OCI-LY3 (cell line): ENCODE data around the gene WBP1L.

ENCODE experiments used
- H2AFZ ChIP-seq: fragments of 200-600, 300-600 bp; shearing (Covaris generic); 2 replicates; pipeline ENCODE4 v1.6.0; 2014; ENCODE audit warnings: antibody characterized with exemption, low read depth, low read length
- H3K27ac ChIP-seq: fragments of 200-600, 300-600 bp; sonication (generic); 2 replicates; pipeline ENCODE4 v1.5.1; 2014; ENCODE audit warnings: mild to moderate bottlenecking, low read length, moderate library complexity, mixed read lengths
- H3K27me3 ChIP-seq: fragments of 200-600, 300-600 bp; sonication (generic); 2 replicates; pipeline ENCODE4 v1.6.1; 2014; ENCODE audit warnings: low read depth, low read length, mixed read lengths
- H3K36me3 ChIP-seq: fragments of 200-600, 300-600 bp; sonication (generic); replicated peaks from 2 replicates; pipeline ENCODE3; 2014; ENCODE audit warnings: low read depth, low read length, mixed read lengths
- H3K4me1 ChIP-seq: fragments of 300-600, 200-600 bp; sonication (generic); 2 replicates; pipeline ENCODE4 v1.6.1; 2014; ENCODE audit warnings: low read length, mixed read lengths
- H3K4me2 ChIP-seq: fragments of 200-600, 300-600 bp; sonication (generic); 2 replicates; pipeline ENCODE4 v1.6.1; 2014; ENCODE audit warnings: low read length, mixed read lengths
- H3K4me3 ChIP-seq: fragments of 300-600, 200-600 bp; sonication (generic); 2 replicates; pipeline ENCODE4 v1.5.1; 2014; ENCODE audit warnings: antibody characterized with exemption, mild to moderate bottlenecking, low read length, moderate library complexity
- H3K79me2 ChIP-seq: fragments of 300-600, 200-600 bp; shearing (Covaris generic); 2 replicates; pipeline ENCODE4 v1.6.1; 2014; ENCODE audit warnings: mild to moderate bottlenecking, low read length, mixed read lengths
- H3K9ac ChIP-seq: fragments of 300-600, 200-600 bp; shearing (Covaris generic); 2 replicates; pipeline ENCODE4 v1.6.0; 2014; ENCODE audit warnings: mild to moderate bottlenecking, low read length, moderate library complexity
- H3K9me3 ChIP-seq: fragments of 200-600, 300-600 bp; shearing (Covaris generic); 2 replicates; pipeline ENCODE4 v1.6.1; 2014; ENCODE audit warnings: low read length, mixed read lengths; ENCODE audit not compliant: insufficient read depth
- H4K20me1 ChIP-seq: fragments of 200-600, 300-600 bp; sonication (generic); 2 replicates; pipeline ENCODE4 v1.6.1; 2016; ENCODE audit warnings: low read length, mixed read lengths; ENCODE audit not compliant: insufficient read depth
- EZH2phosphoT487 ChIP-seq: fragments of 200-600 bp; shearing (Covaris generic); IDR thresholded peaks from 2 replicates; pipeline ENCODE4 v1.6.1; 2018; ENCODE audit warnings: antibody characterized with exemption, mixed run types, low read depth
- TF ChIP-seq, protein P1 (sequence below): fragments of 200-600, 300-600 bp; sonication (generic); IDR thresholded peaks from 2 replicates; pipeline ENCODE4 v1.5.1; 2014; ENCODE audit warnings: antibody characterized with exemption, low read length, low read depth

Gene WBP1L

GRCh38 chr10:102785818-102786217 lies 42.1 kb downstream of the WBP1L start:
- Histone ChIP-seq H3K27me3 (no peaks in the 10 kb centered on the region), H3K79me2 (no peaks in the 10 kb centered on the region), H3K4me2 (no peak overlapping the region), H3K4me3 (no peak overlapping the region), H2AFZ (no peak overlapping the region), H3K27ac (no peak overlapping the region), H3K9ac (no peak overlapping the region), H3K9me3 (no peaks in the 10 kb centered on the region), H3K4me1 (no peaks in the 10 kb centered on the region), H3K36me3 (no peaks in the 10 kb centered on the region), H4K20me1 (no peaks in the 10 kb centered on the region)
- no peak for TF ChIP-seq EZH2phosphoT487
- TF ChIP-seq, protein P1, sequence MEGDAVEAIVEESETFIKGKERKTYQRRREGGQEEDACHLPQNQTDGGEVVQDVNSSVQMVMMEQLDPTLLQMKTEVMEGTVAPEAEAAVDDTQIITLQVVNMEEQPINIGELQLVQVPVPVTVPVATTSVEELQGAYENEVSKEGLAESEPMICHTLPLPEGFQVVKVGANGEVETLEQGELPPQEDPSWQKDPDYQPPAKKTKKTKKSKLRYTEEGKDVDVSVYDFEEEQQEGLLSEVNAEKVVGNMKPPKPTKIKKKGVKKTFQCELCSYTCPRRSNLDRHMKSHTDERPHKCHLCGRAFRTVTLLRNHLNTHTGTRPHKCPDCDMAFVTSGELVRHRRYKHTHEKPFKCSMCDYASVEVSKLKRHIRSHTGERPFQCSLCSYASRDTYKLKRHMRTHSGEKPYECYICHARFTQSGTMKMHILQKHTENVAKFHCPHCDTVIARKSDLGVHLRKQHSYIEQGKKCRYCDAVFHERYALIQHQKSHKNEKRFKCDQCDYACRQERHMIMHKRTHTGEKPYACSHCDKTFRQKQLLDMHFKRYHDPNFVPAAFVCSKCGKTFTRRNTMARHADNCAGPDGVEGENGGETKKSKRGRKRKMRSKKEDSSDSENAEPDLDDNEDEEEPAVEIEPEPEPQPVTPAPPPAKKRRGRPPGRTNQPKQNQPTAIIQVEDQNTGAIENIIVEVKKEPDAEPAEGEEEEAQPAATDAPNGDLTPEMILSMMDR, result no peak

DNA sequence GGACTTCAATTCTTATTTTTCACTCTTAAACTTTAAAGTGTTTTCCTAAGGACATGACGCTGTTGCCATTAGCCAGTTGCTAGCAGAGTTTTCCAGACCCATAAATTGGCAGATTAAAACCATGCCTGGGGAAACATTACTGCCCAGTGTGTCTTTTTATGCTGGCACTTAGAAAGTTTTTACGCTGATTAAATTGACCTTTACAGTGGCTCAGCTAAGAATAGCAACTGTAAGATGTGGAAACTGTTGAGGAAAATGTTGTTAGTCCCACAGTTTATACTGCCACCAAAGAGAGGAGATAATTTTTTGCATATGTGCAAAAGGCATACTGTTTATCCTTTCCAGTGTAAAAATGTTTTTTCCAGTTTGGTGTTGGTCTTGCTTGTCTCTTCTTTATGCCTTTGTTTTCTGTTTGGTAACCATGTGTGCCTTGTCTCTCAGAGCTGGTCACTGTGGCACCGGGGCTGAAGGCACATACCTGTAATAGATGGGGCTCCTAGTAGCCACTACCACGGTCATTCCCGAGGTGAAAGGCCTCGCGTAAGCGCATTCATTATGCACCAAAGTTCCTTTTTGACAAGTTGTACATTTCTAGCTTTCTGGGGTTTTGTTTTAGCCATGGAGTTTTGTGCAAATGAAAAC lies 48.1 kb downstream of the WBP1L start:
- H3K27ac ChIP-seq, result no peak overlapping the region
- no peak overlapping the region for H2AFZ ChIP-seq
- peaks cover 17% of the 10 kb centered on the region for H3K4me1 ChIP-seq
- H3K4me3 ChIP-seq, result no peak overlapping the region
- H3K79me2 ChIP-seq, result no peaks in the 10 kb centered on the region
- H3K27me3 ChIP-seq, result no peaks in the 10 kb centered on the region
- no peak overlapping the region for H3K9ac ChIP-seq
- H4K20me1 ChIP-seq, result no peaks in the 10 kb centered on the region
- H3K4me2 ChIP-seq, result no peak overlapping the region
- no peaks in the 10 kb centered on the region for H3K36me3 ChIP-seq
- no peaks in the 10 kb centered on the region for H3K9me3 ChIP-seq
- no peak for TF ChIP-seq EZH2phosphoT487
- TF ChIP-seq, protein P1, result no peak

GRCh38 chr10:102795453-102796406 lies 52.0 kb downstream of the WBP1L start:
- Histone ChIP-seq H4K20me1 (no peaks in the 10 kb centered on the region), H3K4me2 (peak overlapping the region; percentile 89), H3K9ac (peak overlapping the region; percentile 36; the same call in 1 of the 2 replicates), H3K4me3 (peak overlapping the region; percentile 66), H3K27me3 (no peaks in the 10 kb centered on the region), H3K9me3 (no peaks in the 10 kb centered on the region), H3K36me3 (no peaks in the 10 kb centered on the region), H3K27ac (peak overlapping the region; percentile 81), H3K4me1 (peaks cover 21% of the 10 kb centered on the region), H2AFZ (peak overlapping the region; percentile 32; the same call in 1 of the 2 replicates), H3K79me2 (no peaks in the 10 kb centered on the region)
- TF ChIP-seq, protein P1, result no peak
- no peak for TF ChIP-seq EZH2phosphoT487
